Effector CD8-positive, alpha-beta T cell (primary cell): ENCODE results near the gene HACD4.
"Not testable (repeated sequence)": the region's sequence is repeated elsewhere in the genome, so short reads cannot be mapped to it uniquely, and the experiment has no call there.

Experiments
- DNase-seq: peaks from one replicate; lab custom pipeline; 2025; lab: John Stamatoyannopoulos, UW

Gene HACD4

GRCh38 chr9:21016701-21017491 lies 14.5 kb downstream of the HACD4 start:
- no peak for DNase-seq

DNA sequence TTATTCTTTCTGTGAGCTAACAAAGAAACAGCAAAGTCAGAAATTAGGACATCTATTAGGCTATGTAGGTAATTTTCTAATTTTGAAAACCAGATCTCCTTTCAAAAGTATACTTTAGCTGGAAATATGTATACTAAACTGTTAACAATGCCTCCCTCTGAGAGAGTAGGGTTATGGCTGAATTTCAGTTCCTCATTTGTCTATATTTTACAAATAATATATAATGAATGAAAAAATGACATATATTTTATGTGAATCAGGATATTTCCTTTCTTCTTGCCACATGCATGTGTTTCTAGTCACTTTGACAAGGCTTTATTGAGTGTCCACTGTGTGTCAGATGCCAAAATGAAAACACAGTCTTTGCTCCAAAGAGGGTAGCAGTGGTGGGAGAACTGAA lies 15.4 kb downstream of the HACD4 start:
- DNase-seq, result no peak

- DNase-seq, result no peak
These were observed 16.2 kb downstream of the HACD4 start for GRCh38 chr9:21015129-21015815.

DNA sequence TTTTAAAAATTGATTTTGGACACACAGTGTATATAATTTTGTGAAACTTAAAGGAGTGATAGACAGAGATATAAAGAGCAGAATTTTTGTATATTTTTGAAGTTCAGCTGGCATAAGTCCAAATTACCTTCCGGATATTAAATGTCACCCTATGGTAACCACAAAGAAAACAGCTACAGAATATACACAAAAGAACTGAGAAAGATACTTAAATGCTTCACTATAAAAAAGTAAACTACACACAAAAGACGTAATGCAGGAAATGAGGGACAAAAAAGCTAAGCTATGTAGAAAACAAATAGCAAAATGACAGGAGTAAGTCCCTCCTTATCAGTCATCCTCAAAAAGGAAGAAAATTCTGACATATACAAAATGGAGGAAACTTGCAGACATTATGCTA lies 29.4 kb downstream of the HACD4 start:
- no peak for DNase-seq

GRCh38 chr9:21001581-21001980 lies 29.9 kb downstream of the HACD4 start:
- DNase-seq, result no peak

- DNase-seq, result no peak
These were observed 33.9 kb downstream of the HACD4 start for GRCh38 chr9:20997503-20998076.

GRCh38 chr9:20996809-20997208 lies 34.6 kb downstream of the HACD4 start:
- no peak for DNase-seq

DNA sequence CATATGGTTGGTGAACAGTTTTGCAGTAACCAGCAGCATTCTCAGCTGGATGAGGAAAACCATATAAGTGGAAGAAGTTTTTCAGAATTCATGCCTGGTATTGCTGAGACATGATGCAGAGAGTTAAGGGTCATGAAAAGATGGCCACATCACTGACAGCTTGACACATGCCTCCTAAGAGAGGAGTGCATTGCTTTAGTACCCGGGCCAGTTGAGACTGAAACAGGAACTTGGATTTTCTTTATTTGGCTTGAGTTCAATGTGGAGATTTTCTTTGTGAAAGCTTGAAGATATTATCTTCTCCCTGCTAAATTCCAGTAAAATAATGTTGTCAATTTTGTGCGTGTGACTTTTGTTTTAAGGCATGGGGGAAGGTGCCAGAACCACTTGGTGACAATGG lies 35.8 kb downstream of the HACD4 start:
- DNase-seq, result no peak

- no peak for DNase-seq
These were observed 37.0 kb downstream of the HACD4 start for GRCh38 chr9:20994486-20994885.

GRCh38 chr9:20990867-20991266 lies 40.6 kb downstream of the HACD4 start:
- DNase-seq, result no peak

- DNase-seq, result no peak
These were observed 41.5 kb downstream of the HACD4 start for GRCh38 chr9:20989923-20990341.

DNA sequence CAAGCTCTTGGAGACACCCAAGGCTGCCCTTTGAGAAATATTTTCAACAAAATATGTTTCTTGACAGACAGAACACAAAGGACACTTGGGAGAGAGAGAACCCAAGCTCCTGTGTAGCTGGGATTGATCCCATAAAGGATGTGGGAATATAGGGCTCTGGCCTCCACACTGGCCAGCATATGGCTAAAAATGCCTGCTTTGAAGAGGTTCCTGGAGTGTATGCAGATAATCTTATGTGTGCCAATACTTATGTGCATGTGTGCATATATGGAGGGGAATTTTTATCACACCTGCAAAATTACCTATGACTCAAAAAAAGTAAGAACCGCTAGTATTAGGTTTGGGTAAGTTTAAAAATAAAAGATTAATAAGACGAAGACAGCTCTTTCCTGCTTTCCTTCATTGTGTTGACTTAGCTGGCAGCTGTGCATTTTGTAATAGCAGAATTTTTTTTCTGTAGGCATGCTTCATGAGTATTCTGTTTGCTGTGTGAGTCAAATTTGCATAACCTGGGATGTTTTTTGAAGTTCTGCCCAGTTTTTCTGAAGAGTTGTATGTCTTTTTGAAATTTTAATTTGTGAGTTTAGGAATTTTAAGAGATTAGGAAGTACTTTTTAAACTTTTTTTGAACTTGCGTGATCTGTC lies 42.6 kb downstream of the HACD4 start:
- DNase-seq, result no peak

GRCh38 chr9:20988061-20988460 lies 43.4 kb downstream of the HACD4 start:
- DNase-seq, result no peak

DNA sequence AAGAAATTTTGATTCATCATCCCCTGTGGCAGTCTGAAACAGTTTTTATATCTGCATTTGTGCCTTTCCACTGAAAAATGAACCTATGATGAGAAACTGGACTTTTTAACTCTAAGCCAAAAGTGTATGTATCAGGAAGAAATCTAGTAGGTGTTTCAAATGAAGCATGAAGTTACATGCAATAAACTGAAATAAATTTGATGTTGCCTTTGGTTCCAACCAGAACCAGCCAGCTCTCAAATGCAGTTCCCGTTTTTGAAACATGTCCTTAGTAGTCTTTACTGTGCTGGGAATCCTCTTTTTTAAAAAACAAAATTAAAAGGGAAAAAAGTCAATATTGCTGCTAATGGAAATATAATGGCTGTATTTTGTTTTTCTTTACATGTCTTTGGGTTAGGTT lies 43.9 kb downstream of the HACD4 start:
- no peak for DNase-seq

- DNase-seq, result no peak
These were observed 45.4 kb downstream of the HACD4 start for GRCh38 chr9:20985851-20986600.

GRCh38 chr9:20984506-20984905 lies 46.9 kb downstream of the HACD4 start:
- no peak for DNase-seq

DNA sequence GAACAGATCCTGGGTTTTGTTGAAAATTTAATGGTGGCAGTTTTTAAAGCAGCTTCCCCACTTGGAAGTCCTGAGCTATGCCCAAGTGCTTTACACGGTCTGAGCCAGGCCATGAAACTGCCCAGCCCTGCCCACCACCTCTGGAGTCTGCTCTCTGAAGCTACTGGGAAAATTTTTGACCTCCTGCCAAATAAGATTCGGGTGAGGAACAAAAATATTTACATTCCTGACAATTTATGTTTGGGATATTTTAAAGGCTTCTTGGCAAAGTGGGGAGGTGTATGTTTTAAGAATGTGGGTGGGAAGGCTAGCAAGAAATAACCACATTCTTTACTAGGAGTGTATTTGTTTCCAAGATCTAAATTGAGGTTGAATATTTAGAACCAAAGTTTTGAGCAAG lies 50.0 kb downstream of the HACD4 start:
- no peak for DNase-seq

DNA sequence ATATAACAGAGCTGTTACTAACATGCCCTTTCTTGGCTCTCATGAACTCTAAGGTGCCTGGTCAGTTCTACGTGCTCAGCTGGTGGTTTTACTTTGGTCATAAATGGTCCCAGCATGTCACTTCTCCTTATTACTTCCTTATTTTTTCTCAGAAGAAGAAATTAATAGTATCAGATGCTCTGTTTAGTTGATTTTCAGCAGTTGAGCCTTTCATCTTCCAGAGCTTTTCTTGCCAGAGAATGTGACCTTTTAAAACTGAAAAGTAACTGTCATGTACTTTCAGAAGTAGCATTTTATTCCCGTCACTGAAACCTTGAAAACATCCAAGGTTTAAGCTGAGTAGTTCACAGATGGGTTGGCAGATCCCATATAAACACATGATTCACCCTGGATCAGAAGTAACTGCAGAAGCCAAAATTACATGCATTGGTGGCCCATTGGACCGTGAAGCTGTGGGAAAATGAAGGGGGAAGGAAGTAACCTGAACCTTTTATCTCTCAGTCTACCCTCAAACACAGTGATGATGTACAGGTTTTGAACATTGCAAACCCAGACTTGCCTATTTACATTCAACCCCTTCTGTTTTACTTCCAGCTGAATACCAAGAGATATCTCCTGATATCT lies 50.5 kb downstream of the HACD4 start:
- DNase-seq, result no peak

GRCh38 chr9:20978249-20978648 lies 53.2 kb downstream of the HACD4 start:
- no peak for DNase-seq

DNA sequence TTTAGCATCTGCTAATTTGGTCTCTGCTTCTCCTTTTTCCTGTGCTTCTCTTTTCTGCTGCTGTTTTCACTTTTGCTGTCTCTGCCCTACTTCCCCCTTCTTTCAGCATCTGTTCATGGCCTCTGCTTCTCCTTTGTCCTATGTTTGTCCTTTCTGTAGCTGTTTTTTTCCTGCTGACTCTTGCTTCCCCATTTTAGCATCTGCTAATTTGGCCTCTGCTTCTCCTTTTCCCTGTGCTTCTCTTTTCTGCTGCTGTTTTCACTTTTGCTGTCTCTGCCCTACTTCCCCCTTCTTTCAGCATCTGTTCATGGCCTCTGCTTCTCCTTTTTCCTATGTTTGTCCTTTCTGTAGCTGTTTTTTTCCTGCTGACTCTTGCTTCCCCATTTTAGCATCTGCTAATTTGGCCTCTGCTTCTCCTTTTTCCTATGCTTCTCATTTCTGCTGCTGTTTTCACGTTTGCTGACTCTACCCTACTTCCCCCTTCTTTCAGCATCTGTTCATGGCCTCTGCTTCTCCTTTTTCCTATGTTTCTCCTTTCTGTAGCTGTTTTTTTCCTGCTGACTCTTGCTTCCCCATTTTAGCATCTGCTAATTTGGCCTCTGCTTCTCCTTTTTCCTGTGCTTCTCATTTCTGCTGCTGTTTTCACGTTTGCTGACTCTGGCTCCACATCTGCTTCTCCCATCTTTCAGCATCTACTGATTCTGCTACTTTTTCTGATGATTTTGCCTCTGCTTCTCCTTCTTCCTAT lies 57.1 kb downstream of the HACD4 start:
- DNase-seq, result not testable (repeated sequence)
